HG03520 (cell line): Measurements from ENCODE around the gene ATF7IP.

Experiments
- ATAC-seq: cut with Tn5 transposase; IDR thresholded peaks from one replicate; pipeline ENCODE4 v1.9.1; 2021; ENCODE audit warnings: mild to moderate bottlenecking, moderate library complexity; ENCODE audit not compliant: unreplicated experiment

The ATF7IP gene

DNA sequence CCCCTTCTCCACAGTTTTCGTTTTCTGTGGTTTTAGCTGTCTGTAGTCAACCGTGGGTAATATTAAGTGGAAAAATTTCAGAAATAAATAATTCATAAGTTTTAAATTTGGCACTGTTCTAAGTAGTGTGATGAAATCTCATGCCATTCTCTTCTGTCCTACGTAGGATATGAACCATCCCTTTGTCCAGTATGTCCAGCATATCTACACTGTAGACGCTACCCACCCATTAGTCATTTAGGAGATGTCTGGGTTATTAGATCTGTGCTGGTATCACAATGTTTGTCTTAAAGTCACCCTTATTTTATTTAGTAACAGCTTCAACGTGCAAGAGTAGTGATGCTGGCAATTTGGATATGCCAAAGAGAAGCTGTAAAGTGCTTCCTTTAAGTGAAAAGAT, 44.7 kb downstream of the ATF7IP start:
- no peak for ATAC-seq

DNA sequence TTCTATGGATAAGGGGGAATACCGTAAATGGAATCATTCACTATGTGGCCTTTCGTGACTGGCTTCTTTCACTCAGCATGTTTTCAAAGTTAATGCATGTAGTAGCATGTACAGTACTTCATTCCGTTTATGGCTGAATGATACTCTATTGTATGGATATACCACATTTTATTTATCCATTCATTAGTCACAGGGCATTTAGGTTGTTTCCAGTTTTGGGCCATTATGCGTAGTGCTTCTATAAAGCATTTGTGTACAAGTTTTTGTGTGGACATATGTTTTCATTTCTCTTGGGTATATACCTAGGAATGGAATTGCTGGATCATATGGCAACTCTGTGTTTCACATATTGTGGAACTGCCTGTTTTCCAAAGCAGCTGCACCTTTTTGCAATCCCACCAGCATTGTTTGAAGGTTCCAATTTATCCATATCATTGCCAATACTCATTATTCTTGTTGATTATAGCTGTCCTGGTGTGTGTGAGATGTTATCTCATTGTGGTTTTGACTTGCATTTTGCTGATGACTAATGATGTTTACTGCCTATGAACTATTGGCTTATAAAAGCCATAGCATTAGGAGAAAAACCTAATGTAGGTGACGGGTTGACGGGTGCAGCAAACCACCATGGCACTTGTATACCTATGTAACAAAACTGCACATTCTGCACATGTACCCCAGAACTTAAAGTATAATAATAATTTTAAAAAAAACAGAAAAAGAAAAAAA, 45.5 kb downstream of the ATF7IP start:
- ATAC-seq, result no peak

DNA sequence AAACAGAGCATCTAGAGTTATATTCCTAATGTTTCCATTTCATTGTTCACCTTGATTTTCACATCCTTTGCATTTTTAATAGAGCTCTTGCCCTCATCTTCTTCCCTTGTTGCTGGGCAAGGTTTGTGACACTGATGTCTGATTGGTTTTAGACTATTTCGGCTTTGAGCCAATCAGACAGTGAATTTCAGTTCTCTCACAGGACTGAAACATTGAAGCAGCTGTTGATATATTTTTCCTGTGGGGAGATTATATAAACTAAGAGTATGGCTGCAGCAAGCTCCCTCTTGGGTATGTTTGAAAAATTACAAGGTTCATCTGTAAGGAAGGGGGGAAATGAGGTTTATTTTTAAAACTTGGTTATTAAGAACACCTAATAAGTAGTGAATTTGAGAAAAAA, 51.2 kb downstream of the ATF7IP start:
- ATAC-seq, result no peak

DNA sequence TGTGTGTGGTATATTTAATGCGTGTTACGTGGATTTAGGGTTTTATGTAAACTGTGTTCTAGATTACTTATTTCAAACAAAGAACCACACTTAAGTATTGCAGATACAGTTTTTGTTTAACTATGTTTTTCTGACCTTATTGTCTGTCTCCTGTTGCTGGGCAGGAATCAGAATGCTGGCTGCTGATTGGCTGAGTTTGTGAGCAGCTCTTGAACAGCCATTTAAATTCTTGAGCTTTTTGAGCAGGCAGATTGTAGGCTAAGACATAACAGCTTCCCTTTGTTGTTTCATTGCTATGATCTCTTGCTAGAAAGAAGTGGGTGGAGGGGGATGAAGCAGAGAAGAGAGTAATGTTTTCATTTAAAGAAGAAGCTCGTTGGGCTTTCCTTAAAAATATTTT, 52.2 kb downstream of the ATF7IP start:
- no peak for ATAC-seq

DNA sequence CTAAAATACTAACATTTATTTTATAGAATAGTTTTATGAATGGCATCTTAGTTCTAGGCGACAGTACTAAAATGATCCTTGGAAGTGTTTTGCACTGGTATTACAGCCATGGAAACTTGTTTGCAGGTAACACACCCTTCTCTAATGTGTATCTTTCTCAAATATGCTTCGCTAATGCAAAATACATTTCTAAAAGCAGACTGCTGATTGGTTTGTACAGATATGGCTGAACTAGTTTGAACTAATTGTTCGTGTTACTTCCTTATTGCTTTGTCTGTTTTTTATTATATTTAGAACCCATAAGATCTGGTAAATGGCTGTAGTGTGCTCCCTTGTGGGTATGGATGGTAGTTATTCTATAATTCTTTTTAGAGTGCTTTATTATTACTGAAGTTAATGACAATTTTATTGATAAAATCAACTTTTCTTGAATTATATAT, 53.0 kb downstream of the ATF7IP start:
- ATAC-seq, result no peak

DNA sequence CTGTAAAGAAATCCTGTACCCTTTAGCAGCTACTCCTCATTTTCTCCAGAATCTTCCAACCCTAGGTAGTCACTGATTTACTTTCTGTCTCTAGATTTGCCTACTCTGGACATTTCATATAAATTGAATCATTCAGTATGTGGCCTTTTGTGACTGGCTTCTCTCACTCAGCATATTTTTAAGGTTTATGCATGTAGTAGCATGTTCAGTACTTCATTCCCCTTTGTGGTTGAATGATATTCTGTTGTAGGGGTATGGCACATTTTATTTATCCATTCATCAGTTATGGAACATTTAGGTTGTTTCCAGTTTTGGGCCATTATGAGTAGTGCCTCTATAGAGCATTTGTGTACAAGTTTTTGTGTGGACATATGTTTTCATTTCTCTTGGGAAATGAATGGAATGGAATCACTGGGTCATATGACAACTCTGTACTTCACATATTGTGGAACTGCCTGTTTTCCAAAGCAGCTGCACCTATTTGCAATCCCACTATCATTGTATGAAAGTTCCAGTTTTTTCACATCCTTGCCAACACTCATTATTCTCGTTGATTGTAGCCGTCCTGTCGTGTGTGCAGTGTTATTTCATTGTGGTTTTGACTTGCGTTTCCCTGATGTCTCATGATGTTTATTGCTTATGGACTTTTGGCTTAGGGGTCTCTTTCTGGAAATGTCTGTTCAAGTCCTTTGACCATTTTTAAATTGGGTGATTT, 57.2 kb downstream of the ATF7IP start:
- ATAC-seq, result no peak

DNA sequence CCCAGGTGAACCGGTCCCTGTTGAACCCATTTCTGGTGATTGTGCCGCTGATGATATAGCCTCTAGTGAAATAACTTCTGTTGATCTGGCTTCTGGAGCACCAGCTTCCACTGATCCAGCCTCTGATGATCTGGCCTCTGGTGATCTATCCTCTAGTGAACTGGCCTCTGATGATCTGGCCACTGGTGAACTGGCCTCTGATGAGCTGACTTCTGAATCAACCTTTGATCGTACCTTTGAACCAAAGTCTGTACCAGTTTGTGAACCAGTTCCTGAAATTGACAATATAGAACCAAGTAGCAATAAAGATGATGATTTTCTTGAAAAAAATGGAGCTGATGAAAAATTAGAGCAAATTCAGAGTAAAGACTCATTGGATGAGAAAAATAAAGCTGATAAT, 59.1 kb downstream of the ATF7IP start:
- no peak for ATAC-seq

DNA sequence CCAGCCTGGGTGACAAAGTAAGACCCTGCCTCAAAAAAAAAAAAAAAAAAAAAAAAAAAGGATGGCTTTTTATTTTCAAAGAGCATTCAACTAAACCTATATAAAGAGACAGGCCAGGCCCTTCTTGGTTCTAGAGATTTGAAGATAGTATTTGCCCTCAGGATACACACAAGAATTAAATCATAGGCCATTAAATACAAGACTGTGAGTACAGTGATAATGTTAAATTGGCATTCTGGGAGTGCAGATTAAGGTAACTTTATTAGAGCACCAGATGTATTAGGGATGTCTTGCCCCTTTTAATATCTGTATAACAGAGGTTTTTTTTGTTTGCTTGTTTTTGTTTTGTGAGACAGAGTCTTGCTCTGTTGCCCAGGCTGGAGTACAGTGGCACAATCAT, 61.3 kb downstream of the ATF7IP start:
- no peak for ATAC-seq

DNA sequence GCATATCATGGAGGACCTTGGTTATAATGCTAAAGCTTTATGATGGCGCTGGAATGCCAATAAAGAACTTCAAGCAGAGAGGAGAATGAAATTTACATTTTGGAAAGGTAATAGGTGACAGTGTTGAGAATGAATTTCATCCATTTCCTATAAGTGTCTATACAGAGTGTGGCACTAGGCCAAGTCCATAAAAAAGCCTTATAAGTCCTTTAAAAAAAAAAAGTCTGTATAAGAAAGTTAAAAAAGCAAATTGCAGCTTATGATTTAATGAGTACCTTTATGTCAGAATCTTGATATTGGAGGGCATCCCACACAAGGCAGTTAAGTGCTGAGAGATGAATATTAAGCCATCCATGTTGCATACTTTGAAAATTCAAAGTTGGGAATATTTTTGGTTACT, 62.4 kb downstream of the ATF7IP start:
- no peak for ATAC-seq

DNA sequence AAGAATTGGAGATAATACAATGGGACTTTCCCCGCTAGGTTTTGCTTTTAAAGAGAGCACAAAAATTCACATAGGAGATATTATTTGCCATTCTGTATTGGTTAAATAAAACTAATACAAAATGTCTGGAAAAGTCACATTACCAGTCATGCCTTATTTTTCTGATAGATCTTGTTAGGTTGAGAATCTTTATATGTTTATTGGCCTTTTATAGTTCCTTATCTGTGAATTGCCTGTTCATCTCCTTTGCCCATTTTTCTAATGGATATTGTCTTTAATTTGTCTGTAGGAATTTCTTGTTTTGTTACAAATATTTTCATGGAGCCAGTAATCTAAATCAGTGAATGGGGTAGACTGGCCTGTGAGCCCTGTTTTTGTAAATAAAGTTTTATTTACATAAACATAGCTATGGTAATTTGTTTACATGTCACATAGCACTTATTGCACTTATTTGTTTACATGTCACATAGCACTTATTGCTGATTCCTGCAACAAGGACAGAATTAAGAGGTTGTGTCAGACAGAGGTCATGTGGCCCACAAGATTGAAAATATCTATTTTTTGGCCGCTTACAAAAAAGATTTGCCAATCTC, 65.0 kb downstream of the ATF7IP start:
- ATAC-seq, result no peak

DNA sequence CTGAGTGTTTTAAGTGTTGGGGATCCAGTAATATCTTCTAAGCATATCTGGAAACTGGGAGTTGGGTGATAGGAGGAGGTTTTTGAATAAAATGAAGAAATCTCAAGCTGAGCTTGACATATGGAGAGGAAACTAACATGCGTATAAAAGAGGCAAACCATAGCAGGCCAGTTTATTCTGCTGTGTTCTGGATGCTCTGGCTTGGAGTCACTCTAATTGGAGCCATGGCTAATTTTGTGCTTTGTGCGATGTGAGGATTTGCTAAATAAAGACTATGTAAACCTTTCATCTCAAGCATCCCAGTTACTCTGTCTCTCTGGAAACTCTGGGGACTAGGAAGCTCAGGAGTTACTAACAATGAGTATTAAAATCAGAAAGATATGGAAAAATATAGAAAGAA, 66.5 kb downstream of the ATF7IP start:
- no peak for ATAC-seq

DNA sequence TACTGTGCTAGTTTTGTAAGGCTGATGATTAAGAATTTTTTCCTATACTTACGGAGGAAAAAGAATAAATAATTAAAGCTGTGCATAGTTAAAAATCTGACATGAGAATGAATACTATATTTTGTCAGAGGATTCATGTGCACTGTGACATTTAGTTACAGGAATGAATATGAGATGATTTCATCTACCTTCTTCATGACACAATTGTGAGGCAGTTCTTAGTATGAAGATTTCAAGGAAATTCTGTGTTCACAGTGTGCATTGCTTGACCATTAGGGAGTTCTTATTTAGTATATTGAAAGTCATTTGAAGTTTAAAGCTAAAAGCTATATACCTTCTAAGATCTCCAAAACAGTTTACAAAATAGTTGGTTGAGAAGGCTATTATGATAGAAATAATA, 70.1 kb downstream of the ATF7IP start:
- no peak for ATAC-seq

DNA sequence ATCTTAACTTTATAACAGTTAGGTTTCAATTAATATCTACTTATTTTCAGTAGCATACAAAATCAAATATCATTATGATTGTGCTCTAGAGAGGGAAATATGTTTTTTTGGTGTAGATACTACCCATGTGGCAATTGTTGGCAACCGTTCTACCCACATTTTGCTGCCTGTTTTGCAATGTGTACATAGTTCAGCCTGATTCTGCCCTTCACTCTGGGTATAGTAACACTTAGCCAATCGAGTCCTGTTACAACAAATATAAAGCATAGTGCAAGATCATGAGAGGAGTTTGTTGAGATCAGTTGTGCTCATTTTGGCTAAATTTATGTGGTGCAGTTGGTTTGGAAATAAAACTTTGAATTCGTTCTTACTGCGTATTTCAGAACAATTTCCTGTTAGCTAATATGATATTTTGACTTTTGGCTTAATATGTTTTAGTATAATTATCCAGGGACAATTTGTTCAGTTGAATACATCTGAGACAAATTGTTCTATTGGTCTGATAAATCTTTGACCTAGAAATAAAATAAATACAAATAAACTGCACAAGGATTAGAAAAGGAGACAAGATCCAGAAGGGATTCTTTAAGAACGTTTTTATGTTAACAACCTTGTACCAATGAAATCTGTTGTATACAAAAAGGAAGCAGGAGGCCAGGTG, 76.9 kb downstream of the ATF7IP start:
- no peak for ATAC-seq

DNA sequence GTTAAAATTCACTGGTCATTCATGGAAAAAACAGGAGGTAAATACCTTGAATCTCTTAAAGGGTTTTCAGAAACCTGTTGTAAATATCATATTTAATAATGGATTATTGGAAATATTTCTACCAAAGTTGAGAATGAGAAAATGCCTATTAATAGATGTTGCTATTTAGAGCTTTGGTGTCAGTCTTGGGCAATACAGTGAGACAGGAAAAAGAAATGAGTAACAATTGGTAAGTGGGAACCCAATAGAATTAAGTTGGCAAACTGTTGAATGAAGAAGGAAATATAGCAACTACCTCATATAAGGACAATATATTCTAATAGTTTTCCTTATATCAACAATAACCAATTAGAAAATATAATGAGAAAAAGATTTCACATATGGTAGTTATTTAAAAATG, 78.0 kb downstream of the ATF7IP start:
- ATAC-seq, result no peak

DNA sequence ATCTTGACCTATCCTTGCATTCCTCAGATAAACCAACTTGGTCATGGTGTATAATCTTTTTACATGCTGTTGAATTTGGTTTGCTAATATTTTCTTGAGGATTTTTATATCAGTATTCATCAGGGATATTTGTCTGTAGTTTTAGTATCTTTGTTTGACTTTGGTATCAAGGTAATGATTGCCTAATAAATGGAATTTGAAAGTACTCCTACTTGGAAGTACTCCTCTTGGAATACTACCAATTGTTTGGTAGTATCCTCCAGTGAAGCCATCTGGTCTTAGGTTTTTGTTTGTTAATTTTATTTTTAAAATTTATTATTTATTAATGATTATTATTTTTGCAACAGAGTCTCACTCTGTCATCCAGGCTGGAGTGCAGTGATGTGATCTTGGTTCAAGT, 85.0 kb downstream of the ATF7IP start:
- no peak for ATAC-seq

DNA sequence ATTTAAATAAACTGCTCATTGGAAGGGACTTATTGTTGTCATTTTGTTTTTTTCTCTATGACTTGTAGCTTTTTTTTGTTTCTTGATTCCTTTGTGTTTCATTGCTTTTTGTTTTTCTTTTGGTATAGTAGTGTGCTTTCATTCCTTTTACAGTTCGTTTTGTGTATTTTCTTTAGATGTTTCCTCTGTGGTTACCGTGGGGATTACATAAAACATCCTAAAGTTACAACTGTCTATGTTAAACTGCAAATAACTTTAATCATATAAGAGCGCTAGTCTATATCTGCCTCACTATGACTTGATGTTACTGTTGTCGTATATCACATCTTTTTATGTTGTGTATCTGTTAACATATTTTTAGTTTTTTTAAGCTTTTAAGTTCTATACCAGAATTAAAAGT, 86.9 kb downstream of the ATF7IP start:
- no peak for ATAC-seq

DNA sequence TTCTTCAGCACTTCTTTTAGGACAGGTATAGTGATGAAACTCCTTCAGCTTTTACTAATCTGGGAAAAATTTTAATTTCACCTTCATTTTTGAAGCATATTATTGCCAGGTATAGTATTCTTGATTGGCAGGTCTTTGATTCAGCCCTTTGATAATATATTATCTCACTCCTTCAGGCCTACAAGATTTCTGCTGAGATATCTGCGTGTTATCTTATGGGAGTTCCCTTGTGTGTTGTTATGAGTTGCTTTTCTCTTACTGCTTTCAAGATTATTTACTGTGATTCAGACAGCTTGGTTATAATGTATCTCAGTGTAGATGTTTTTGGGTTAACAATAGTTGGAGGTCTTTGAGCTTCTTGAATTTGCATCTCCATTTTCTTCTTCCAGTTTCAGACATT, 87.4 kb downstream of the ATF7IP start:
- no peak for ATAC-seq

DNA sequence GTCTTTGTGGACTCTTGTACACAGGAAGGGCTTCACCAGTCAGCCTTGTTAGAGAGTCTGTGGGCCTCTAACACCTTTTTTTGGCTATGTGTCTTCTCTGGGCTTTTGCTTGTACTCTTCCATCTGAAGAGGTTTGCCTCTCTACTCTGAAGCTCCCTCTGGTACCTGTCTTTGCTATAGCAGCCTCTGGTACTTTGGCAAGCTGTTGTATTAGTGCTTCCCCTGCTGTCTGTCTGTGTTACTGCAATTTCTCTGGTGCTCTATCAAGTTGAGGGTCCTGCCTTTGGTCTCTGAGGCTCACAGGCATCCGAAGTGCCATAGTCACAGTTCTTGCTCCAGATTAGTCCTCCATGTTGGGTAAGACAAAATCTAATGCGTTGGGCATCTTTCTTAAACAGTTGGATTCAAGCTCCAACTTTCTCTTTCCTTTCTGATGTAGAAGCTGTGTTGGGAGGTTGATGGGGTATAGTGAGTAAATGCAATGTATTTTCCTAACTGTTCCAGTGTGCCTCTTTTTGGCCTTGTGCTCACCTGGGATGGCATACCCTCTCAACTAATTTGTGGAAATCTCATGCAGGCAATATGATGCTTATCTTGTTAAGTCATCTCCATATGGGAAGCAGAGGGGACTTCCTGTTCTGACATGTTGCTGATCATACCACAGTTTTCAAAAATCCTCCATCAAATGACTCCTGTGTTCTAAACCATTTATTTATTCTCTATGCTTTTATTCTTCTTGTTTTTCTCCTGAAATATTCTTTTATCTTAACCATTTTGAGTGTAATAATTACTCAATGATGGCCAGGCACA, 88.8 kb downstream of the ATF7IP start:
- no peak for ATAC-seq

DNA sequence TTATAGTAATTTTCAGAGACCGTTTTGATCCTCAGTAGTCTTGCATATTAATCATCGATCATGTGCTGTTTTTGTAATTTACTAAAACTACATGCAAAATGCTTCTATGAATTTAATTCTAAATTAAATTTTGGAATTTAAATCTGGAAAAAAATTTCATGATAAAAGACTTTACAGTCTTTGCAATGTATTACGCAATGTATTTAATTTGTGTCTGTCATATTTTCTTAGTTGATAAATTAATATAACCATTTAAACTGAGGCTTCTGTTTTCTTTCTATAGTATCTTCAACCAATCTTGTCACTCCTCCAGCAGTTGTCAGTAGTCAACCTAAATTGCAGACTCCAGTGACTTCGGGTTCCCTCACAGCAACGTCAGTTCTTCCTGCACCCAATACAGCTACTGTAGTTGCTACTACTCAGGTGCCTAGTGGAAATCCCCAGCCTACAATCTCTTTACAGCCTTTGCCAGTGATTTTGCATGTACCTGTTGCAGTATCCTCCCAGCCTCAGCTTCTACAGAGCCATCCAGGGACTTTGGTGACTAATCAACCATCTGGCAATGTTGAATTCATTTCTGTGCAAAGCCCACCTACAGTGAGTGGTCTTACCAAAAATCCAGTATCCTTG, 94.8 kb downstream of the ATF7IP start:
- no peak for ATAC-seq

DNA sequence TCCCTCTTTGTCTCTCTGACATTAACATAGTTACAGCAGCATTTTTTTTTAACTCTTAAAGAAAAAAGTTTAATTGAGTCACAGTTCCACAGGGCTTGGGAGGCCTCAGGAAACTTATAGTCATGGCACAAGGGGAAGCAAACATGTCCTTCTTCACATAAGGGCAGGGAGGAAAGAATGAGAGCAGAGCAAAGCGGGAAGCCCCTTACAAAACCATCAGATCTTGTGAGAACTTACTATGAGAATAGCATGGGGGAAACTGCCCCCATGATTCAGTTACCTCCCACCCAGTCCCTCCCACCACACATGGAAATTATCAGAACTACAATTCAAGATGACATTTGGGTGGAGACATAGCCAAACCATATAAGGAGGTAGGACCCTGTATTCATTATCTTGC, 106.0 kb downstream of the ATF7IP start:
- ATAC-seq, result no peak
